HG02870 (cell line): ENCODE data around the gene SLC8A1.

Experiments
- ATAC-seq: cut with Tn5 transposase; IDR thresholded peaks from one replicate; pipeline ENCODE4 v1.9.1; 2021; ENCODE audit warnings: mild to moderate bottlenecking, moderate library complexity; ENCODE audit not compliant: unreplicated experiment

Gene SLC8A1

GRCh38 chr2:40208463-40208862 lies 243.4 kb downstream of the SLC8A1 start:
- no peak for ATAC-seq

- ATAC-seq, result no peak
These were observed 247.6 kb downstream of the SLC8A1 start for GRCh38 chr2:40204268-40204667.

- no peak for ATAC-seq
These were observed 249.0 kb downstream of the SLC8A1 start for GRCh38 chr2:40202798-40203400.

GRCh38 chr2:40201425-40201824 lies 250.5 kb downstream of the SLC8A1 start:
- no peak for ATAC-seq

- no peak for ATAC-seq
These were observed 251.4 kb downstream of the SLC8A1 start for GRCh38 chr2:40200366-40200915.

GRCh38 chr2:40199771-40200170 lies 252.1 kb downstream of the SLC8A1 start:
- no peak for ATAC-seq

- ATAC-seq, result no peak
These were observed 254.8 kb downstream of the SLC8A1 start for GRCh38 chr2:40197121-40197520.

- ATAC-seq, result no peak
These were observed 258.2 kb downstream of the SLC8A1 start for GRCh38 chr2:40193670-40194026.

GRCh38 chr2:40192864-40193669 lies 258.8 kb downstream of the SLC8A1 start:
- ATAC-seq, result no peak

- no peak for ATAC-seq
These were observed 261.4 kb downstream of the SLC8A1 start for GRCh38 chr2:40190457-40190856.

GRCh38 chr2:40189881-40190280 lies 262.0 kb downstream of the SLC8A1 start:
- ATAC-seq, result no peak

GRCh38 chr2:40187054-40187453 lies 264.8 kb downstream of the SLC8A1 start:
- no peak for ATAC-seq

- ATAC-seq, result no peak
These were observed 267.3 kb downstream of the SLC8A1 start for GRCh38 chr2:40184551-40184950.

GRCh38 chr2:40181855-40182254 lies 270.0 kb downstream of the SLC8A1 start:
- ATAC-seq, result no peak

- no peak for ATAC-seq
These were observed 272.1 kb downstream of the SLC8A1 start for GRCh38 chr2:40179801-40180200.

GRCh38 chr2:40178971-40179370 lies 272.9 kb downstream of the SLC8A1 start:
- ATAC-seq, result no peak

- ATAC-seq, result no peak
These were observed 273.6 kb downstream of the SLC8A1 start for GRCh38 chr2:40178171-40178778.

- ATAC-seq, result no peak
These were observed 274.5 kb downstream of the SLC8A1 start for GRCh38 chr2:40177366-40177765.

- no peak for ATAC-seq
These were observed 278.6 kb downstream of the SLC8A1 start for GRCh38 chr2:40173276-40173675.

GRCh38 chr2:40169856-40170255 lies 282.0 kb downstream of the SLC8A1 start:
- no peak for ATAC-seq

- no peak for ATAC-seq
These were observed 282.5 kb downstream of the SLC8A1 start for GRCh38 chr2:40169430-40169829.

GRCh38 chr2:40168546-40168945 lies 283.3 kb downstream of the SLC8A1 start:
- ATAC-seq, result no peak
